Panc1 (cell line): Measurements from ENCODE around the gene AFF3.

Experiments
- POLR2AphosphoS5 ChIP-seq: IDR thresholded peaks from 2 replicates; pipeline ENCODE4 v1.6.1; 2012; ENCODE audit warnings: mild to moderate bottlenecking, low read depth, low read length, moderate library complexity
- SIN3A ChIP-seq: IDR thresholded peaks from 2 replicates; pipeline ENCODE4 v1.6.1; 2012; ENCODE audit warnings: low read depth, mild to moderate bottlenecking, low read length, moderate library complexity, borderline replicate concordance; ENCODE audit not compliant: insufficient read depth
- TCF7L2 ChIP-seq: IDR thresholded peaks from 2 replicates; pipeline ENCODE4 v1.6.1; 2011; ENCODE audit warnings: mild to moderate bottlenecking, low read depth, low read length, inconsistent platforms
- TF ChIP-seq, protein P1 (sequence below): fragments of 450-650 bp; IDR thresholded peaks from 2 replicates; pipeline ENCODE4 v1.5.1; 2017; ENCODE audit warnings: mild to moderate bottlenecking
- TF ChIP-seq, protein P2 (sequence below), 2 experiments: IDR thresholded peaks; 2 replicates each; pipeline ENCODE4 v1.6.1; 2011 to 2012; ENCODE audit warnings: low read depth in 2 of 2, control low read depth in 1 of 2, low read length in 1 of 2, mild to moderate bottlenecking in 1 of 2, moderate library complexity in 1 of 2; ENCODE audit not compliant: insufficient read depth in 1 of 2

GRCh38 chr2:99956232-99957030 lies 186.0 kb downstream of the AFF3 start:
- TF ChIP-seq, protein P1, sequence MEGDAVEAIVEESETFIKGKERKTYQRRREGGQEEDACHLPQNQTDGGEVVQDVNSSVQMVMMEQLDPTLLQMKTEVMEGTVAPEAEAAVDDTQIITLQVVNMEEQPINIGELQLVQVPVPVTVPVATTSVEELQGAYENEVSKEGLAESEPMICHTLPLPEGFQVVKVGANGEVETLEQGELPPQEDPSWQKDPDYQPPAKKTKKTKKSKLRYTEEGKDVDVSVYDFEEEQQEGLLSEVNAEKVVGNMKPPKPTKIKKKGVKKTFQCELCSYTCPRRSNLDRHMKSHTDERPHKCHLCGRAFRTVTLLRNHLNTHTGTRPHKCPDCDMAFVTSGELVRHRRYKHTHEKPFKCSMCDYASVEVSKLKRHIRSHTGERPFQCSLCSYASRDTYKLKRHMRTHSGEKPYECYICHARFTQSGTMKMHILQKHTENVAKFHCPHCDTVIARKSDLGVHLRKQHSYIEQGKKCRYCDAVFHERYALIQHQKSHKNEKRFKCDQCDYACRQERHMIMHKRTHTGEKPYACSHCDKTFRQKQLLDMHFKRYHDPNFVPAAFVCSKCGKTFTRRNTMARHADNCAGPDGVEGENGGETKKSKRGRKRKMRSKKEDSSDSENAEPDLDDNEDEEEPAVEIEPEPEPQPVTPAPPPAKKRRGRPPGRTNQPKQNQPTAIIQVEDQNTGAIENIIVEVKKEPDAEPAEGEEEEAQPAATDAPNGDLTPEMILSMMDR = no peak
- TF ChIP-seq, protein P2, sequence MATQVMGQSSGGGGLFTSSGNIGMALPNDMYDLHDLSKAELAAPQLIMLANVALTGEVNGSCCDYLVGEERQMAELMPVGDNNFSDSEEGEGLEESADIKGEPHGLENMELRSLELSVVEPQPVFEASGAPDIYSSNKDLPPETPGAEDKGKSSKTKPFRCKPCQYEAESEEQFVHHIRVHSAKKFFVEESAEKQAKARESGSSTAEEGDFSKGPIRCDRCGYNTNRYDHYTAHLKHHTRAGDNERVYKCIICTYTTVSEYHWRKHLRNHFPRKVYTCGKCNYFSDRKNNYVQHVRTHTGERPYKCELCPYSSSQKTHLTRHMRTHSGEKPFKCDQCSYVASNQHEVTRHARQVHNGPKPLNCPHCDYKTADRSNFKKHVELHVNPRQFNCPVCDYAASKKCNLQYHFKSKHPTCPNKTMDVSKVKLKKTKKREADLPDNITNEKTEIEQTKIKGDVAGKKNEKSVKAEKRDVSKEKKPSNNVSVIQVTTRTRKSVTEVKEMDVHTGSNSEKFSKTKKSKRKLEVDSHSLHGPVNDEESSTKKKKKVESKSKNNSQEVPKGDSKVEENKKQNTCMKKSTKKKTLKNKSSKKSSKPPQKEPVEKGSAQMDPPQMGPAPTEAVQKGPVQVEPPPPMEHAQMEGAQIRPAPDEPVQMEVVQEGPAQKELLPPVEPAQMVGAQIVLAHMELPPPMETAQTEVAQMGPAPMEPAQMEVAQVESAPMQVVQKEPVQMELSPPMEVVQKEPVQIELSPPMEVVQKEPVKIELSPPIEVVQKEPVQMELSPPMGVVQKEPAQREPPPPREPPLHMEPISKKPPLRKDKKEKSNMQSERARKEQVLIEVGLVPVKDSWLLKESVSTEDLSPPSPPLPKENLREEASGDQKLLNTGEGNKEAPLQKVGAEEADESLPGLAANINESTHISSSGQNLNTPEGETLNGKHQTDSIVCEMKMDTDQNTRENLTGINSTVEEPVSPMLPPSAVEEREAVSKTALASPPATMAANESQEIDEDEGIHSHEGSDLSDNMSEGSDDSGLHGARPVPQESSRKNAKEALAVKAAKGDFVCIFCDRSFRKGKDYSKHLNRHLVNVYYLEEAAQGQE (IDR thresholded peaks at IDR 0.05; ENCODE audit: insufficient read depth in 1 of 2, low read depth in 2 of 2, low read length in 1 of 2) = no peak
- no peak for TF ChIP-seq POLR2AphosphoS5
- TF ChIP-seq SIN3A = no peak
- TF ChIP-seq TCF7L2 = no peak
